AG08395 (cell line): ENCODE data around the gene LYL1.

Experiments used
- DNase-seq: peaks from one replicate; pipeline ENCODE4 v3.0.0; 2012; ENCODE audit warnings: mixed read lengths, low spot score

LYL1 gene

GRCh38 chr19:13073263-13073662 is 29.4 kb downstream of the LYL1 start:
- no peak for DNase-seq

GRCh38 chr19:13072188-13072908 is 30.3 kb downstream of the LYL1 start:
- DNase-seq: no peak

GRCh38 chr19:13071444-13072187 is 31.0 kb downstream of the LYL1 start:
- no peak for DNase-seq

GRCh38 chr19:13070425-13071140 is 32.1 kb downstream of the LYL1 start:
- no peak for DNase-seq

- no peak for DNase-seq
Observed at GRCh38 chr19:13069415-13070359, 33.0 kb downstream of the LYL1 start.

GRCh38 chr19:13068085-13068846 is 34.4 kb downstream of the LYL1 start:
- DNase-seq: no peak

- no peak for DNase-seq
Observed at GRCh38 chr19:13066933-13067807, 35.5 kb downstream of the LYL1 start.

- no peak for DNase-seq
Observed at GRCh38 chr19:13066226-13066625, 36.4 kb downstream of the LYL1 start.

GRCh38 chr19:13064092-13064489 is 38.6 kb downstream of the LYL1 start:
- no peak for DNase-seq

- no peak for DNase-seq
Observed at GRCh38 chr19:13063461-13064091, 39.1 kb downstream of the LYL1 start.

GRCh38 chr19:13062317-13062716 is 40.3 kb downstream of the LYL1 start:
- DNase-seq: no peak

- DNase-seq: peak; percentile 80
Observed at GRCh38 chr19:13060964-13061927, 41.4 kb downstream of the LYL1 start.

- peak; percentile 40 for DNase-seq
Observed at GRCh38 chr19:13060233-13060963, 42.3 kb downstream of the LYL1 start.

GRCh38 chr19:13058951-13059660 is 43.6 kb downstream of the LYL1 start:
- no peak for DNase-seq

- DNase-seq: no peak
Observed at GRCh38 chr19:13057744-13058143, 44.9 kb downstream of the LYL1 start.

- no peak for DNase-seq
Observed at GRCh38 chr19:13057147-13057572, 45.5 kb downstream of the LYL1 start.
